ENCODE measurements around the gene TARS2.

Gene TARS2

GRCh38 chr1:150552128-150552910 lies 65.1 kb downstream of the TARS2 start:
- peak; percentile 40 for ATAC-seq (ENCODE audit: low read depth)
- DNase-seq (ENCODE audit: low spot score in 2 of 2) = no peak
- Mint-ChIP-seq H3K27me3 (peaks cover 6% of the 10 kb centered on the region), H3K4me1 (peaks cover 20% of the 10 kb centered on the region), H3K4me3 (peak overlapping the region; percentile 34), H3K9me3 (no peaks in the 10 kb centered on the region), H3K27ac (no peak overlapping the region), H3K36me3 (peaks cover 1% of the 10 kb centered on the region)

GRCh38 chr1:150552911-150553289 lies 65.7 kb downstream of the TARS2 start:
- DNase-seq (ENCODE audit: low spot score in 2 of 2) (no peak), ATAC-seq (ENCODE audit: low read depth) (no peak)
- Mint-ChIP-seq H3K4me1 (peaks cover 20% of the 10 kb centered on the region), H3K4me3 (no peak overlapping the region), H3K27me3 (peaks cover 6% of the 10 kb centered on the region), H3K9me3 (no peaks in the 10 kb centered on the region), H3K36me3 (peaks cover 1% of the 10 kb centered on the region), H3K27ac (no peak overlapping the region)

- DNase-seq (ENCODE audit: low spot score in 2 of 2) (no peak), ATAC-seq (ENCODE audit: low read depth) (no peak)
- peaks cover 1% of the 10 kb centered on the region for H3K36me3 Mint-ChIP-seq
- peaks cover 18% of the 10 kb centered on the region for H3K4me1 Mint-ChIP-seq
- H3K27ac Mint-ChIP-seq = no peak overlapping the region
- peaks cover 6% of the 10 kb centered on the region for H3K27me3 Mint-ChIP-seq
- no peaks in the 10 kb centered on the region for H3K9me3 Mint-ChIP-seq
- no peak overlapping the region for H3K4me3 Mint-ChIP-seq
Measured at GRCh38 chr1:150553392-150554085, 66.3 kb downstream of the TARS2 start.

GRCh38 chr1:150554086-150554452 lies 66.8 kb downstream of the TARS2 start:
- peaks cover 6% of the 10 kb centered on the region for H3K27me3 Mint-ChIP-seq
- no peak overlapping the region for H3K4me3 Mint-ChIP-seq
- no peak for ATAC-seq (ENCODE audit: low read depth)
- peaks cover 18% of the 10 kb centered on the region for H3K4me1 Mint-ChIP-seq
- H3K36me3 Mint-ChIP-seq = peaks cover 1% of the 10 kb centered on the region
- H3K9me3 Mint-ChIP-seq = no peaks in the 10 kb centered on the region
- DNase-seq (ENCODE audit: low spot score in 2 of 2) = no peak
- H3K27ac Mint-ChIP-seq = no peak overlapping the region

GRCh38 chr1:150555198-150555970 lies 68.2 kb downstream of the TARS2 start:
- peaks cover 1% of the 10 kb centered on the region for H3K36me3 Mint-ChIP-seq
- peaks cover 17% of the 10 kb centered on the region for H3K4me1 Mint-ChIP-seq
- H3K27ac Mint-ChIP-seq = no peak overlapping the region

GRCh38 chr1:150555971-150556865 lies 69.0 kb downstream of the TARS2 start:
- DNase-seq (ENCODE audit: low spot score in 2 of 2) = no peak
- Mint-ChIP-seq H3K36me3 (peaks cover 1% of the 10 kb centered on the region), H3K27ac (no peak overlapping the region)

More at GRCh38 chr1:150555198-150555970, 68.2 kb downstream of the TARS2 start:
- ATAC-seq (ENCODE audit: low read depth) = no peak
- Mint-ChIP-seq H3K27me3 (peaks cover under 1% of the 10 kb centered on the region), H3K9me3 (no peaks in the 10 kb centered on the region), H3K4me3 (no peak overlapping the region)
- DNase-seq (ENCODE audit: low spot score in 2 of 2) = no peak

GRCh38 chr1:150557065-150557600 lies 69.9 kb downstream of the TARS2 start:
- Mint-ChIP-seq H3K4me1 (peaks cover 16% of the 10 kb centered on the region), H3K36me3 (peaks cover 1% of the 10 kb centered on the region), H3K27me3 (no peaks in the 10 kb centered on the region), H3K9me3 (no peaks in the 10 kb centered on the region), H3K4me3 (no peak overlapping the region), H3K27ac (no peak overlapping the region)
- ATAC-seq (ENCODE audit: low read depth) = no peak
- DNase-seq (ENCODE audit: low spot score in 2 of 2) = no peak

More at GRCh38 chr1:150555971-150556865, 69.0 kb downstream of the TARS2 start:
- H3K9me3 Mint-ChIP-seq = no peaks in the 10 kb centered on the region
- H3K4me1 Mint-ChIP-seq = peaks cover 20% of the 10 kb centered on the region
- H3K27me3 Mint-ChIP-seq = no peaks in the 10 kb centered on the region
- H3K4me3 Mint-ChIP-seq = no peak overlapping the region
- ATAC-seq (ENCODE audit: low read depth) = no peak
